Activated T-cell treated with anti-CD3 and anti-CD28 coated beads, Interleukin-2, amount 50 U/mL, for 1 hour (primary cell): Measurements from ENCODE around the gene PDS5B.
"Not testable (repeated sequence)": the region's sequence is repeated elsewhere in the genome, so short reads cannot be mapped to it uniquely, and the experiment has no call there.

ENCODE experiments used
- DNase-seq: peaks from one replicate; pipeline ENCODE4 v3.0.0-alpha.2; 2020

PDS5B gene

GRCh38 chr13:32821149-32821688, 235.0 kb downstream of the PDS5B start:
- DNase-seq: no peak

- DNase-seq: no peak
These were observed 236.5 kb downstream of the PDS5B start for GRCh38 chr13:32822771-32823170.

GRCh38 chr13:32823597-32823996, 237.3 kb downstream of the PDS5B start:
- no peak for DNase-seq

GRCh38 chr13:32824061-32824460, 237.8 kb downstream of the PDS5B start:
- DNase-seq: no peak

- DNase-seq: no peak
These were observed 238.4 kb downstream of the PDS5B start for GRCh38 chr13:32824675-32825074.

GRCh38 chr13:32825481-32825880, 239.2 kb downstream of the PDS5B start:
- DNase-seq: no peak

GRCh38 chr13:32826372-32826771, 240.1 kb downstream of the PDS5B start:
- not testable (repeated sequence) for DNase-seq
